Fibroblast of skin of scalp (primary cell): ENCODE measurements around the gene FAT3. TPM values are rescaled to one million over a fixed set of nuclear protein-coding genes. Genes with fewer than 3 reads are reported as not detected.

ENCODE experiments used
- DNase-seq: peaks from one replicate; pipeline ENCODE4 v3.0.0-alpha.2; 2013
- polyA plus RNA-seq, 2 experiments: library from polyadenylated mRNA; unstranded; fragments of 120-200 nt; gene quantifications; one replicate each; pipeline ENCODE4 v1.2.1, GENCODE V29; 2013; ENCODE audit not compliant: insufficient read length in 2 of 2

FAT3 gene
- 0.75 TPM for polyA plus RNA-seq (2013, experiment 1 of 2; ENCODE audit: insufficient read length)
- 2.1 TPM for polyA plus RNA-seq (2013, experiment 2 of 2; ENCODE audit: insufficient read length)

- DNase-seq, result peak; percentile 78
Measured at GRCh38 chr11:92224407-92225124, at the start of gene FAT3. FAT3 (plus strand) TSS chr11:92224818; CDS start chr11:92352113, 127,295 bp downstream.

GRCh38 chr11:92179017-92179670 lies 45.5 kb upstream of the FAT3 start:
- no peak for DNase-seq

- no peak for DNase-seq
Measured at GRCh38 chr11:92180226-92180625, 44.4 kb upstream of the FAT3 start.

GRCh38 chr11:92180664-92181251 lies 43.9 kb upstream of the FAT3 start:
- DNase-seq, result peak; percentile 63

- DNase-seq, result no peak
Measured at GRCh38 chr11:92190535-92191206, 33.9 kb upstream of the FAT3 start.

GRCh38 chr11:92192141-92192540 lies 32.5 kb upstream of the FAT3 start:
- no peak for DNase-seq

- DNase-seq, result no peak
Measured at GRCh38 chr11:92198268-92198667, 26.4 kb upstream of the FAT3 start.

- DNase-seq, result no peak
Measured at GRCh38 chr11:92199991-92200390, 24.6 kb upstream of the FAT3 start.

- no peak for DNase-seq
Measured at GRCh38 chr11:92204731-92205130, 19.9 kb upstream of the FAT3 start.

GRCh38 chr11:92206441-92206840 lies 18.2 kb upstream of the FAT3 start:
- DNase-seq, result no peak

- DNase-seq, result peak; percentile 57
Measured at GRCh38 chr11:92211576-92212167, 12.9 kb upstream of the FAT3 start.

GRCh38 chr11:92212530-92212929 lies 12.1 kb upstream of the FAT3 start:
- DNase-seq, result no peak

GRCh38 chr11:92216789-92217188 lies 7.8 kb upstream of the FAT3 start:
- DNase-seq, result no peak

GRCh38 chr11:92219476-92219875 lies 5.1 kb upstream of the FAT3 start:
- DNase-seq, result no peak

- no peak for DNase-seq
Measured at GRCh38 chr11:92222701-92223100, 1.9 kb upstream of the FAT3 start.

- DNase-seq, result no peak
Measured at GRCh38 chr11:92224054-92224406, 588 bp upstream of the FAT3 start.

GRCh38 chr11:92225125-92225567 lies 528 bp downstream of the FAT3 start:
- DNase-seq, result no peak

GRCh38 chr11:92225568-92226330 lies 1.1 kb downstream of the FAT3 start:
- DNase-seq, result peak; percentile 41

GRCh38 chr11:92226331-92227229 lies 2.0 kb downstream of the FAT3 start:
- peak; percentile 14 for DNase-seq

- no peak for DNase-seq
Measured at GRCh38 chr11:92227230-92227814, 2.7 kb downstream of the FAT3 start.
